ENCODE data around the gene LSP1. TPM values are rescaled to one million over a fixed set of nuclear protein-coding genes. Genes with fewer than 3 reads are reported as not detected.

The LSP1 gene
- total and polyA plus RNA-seq, 2 of the 13 experiments (the other 11 are each of a cell fraction or from before 2014, with no cell fraction given) = 0.59 to 1.00 TPM

- TF ChIP-seq U2AF2 (IDR thresholded peaks at IDR 0.05; ENCODE audit: low read depth, low read length) = no peak
- TF ChIP-seq BRCA1 (CRISPR knock-in tag; IDR thresholded peaks at IDR 0.05) = 0 out of 2 replicates have a peak, but pooled peaks have one; percentile 32
- peak; percentile 80; the same call in 1 of the 2 replicates for TF ChIP-seq ZNF746 (CRISPR knock-in tag; IDR thresholded peaks at IDR 0.05)
- TF ChIP-seq NKX3-1 (CRISPR knock-in tag; IDR thresholded peaks at IDR 0.05) = peak; percentile 79; the same call in 1 of the 2 replicates
- TF ChIP-seq, protein P1, sequence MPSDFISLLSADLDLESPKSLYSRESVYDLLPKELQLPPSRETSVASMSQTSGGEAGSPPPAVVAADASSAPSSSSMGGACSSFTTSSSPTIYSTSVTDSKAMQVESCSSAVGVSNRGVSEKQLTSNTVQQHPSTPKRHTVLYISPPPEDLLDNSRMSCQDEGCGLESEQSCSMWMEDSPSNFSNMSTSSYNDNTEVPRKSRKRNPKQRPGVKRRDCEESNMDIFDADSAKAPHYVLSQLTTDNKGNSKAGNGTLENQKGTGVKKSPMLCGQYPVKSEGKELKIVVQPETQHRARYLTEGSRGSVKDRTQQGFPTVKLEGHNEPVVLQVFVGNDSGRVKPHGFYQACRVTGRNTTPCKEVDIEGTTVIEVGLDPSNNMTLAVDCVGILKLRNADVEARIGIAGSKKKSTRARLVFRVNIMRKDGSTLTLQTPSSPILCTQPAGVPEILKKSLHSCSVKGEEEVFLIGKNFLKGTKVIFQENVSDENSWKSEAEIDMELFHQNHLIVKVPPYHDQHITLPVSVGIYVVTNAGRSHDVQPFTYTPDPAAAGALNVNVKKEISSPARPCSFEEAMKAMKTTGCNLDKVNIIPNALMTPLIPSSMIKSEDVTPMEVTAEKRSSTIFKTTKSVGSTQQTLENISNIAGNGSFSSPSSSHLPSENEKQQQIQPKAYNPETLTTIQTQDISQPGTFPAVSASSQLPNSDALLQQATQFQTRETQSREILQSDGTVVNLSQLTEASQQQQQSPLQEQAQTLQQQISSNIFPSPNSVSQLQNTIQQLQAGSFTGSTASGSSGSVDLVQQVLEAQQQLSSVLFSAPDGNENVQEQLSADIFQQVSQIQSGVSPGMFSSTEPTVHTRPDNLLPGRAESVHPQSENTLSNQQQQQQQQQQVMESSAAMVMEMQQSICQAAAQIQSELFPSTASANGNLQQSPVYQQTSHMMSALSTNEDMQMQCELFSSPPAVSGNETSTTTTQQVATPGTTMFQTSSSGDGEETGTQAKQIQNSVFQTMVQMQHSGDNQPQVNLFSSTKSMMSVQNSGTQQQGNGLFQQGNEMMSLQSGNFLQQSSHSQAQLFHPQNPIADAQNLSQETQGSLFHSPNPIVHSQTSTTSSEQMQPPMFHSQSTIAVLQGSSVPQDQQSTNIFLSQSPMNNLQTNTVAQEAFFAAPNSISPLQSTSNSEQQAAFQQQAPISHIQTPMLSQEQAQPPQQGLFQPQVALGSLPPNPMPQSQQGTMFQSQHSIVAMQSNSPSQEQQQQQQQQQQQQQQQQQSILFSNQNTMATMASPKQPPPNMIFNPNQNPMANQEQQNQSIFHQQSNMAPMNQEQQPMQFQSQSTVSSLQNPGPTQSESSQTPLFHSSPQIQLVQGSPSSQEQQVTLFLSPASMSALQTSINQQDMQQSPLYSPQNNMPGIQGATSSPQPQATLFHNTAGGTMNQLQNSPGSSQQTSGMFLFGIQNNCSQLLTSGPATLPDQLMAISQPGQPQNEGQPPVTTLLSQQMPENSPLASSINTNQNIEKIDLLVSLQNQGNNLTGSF (CRISPR knock-in tag; IDR thresholded peaks at IDR 0.05) = no peak
- no peak for TF ChIP-seq ZNF557 (CRISPR knock-in tag; IDR thresholded peaks at IDR 0.05)
- TF ChIP-seq REL (CRISPR knock-in tag; conservative IDR thresholded peaks at IDR 0.05) = peak; percentile 66; the same call in 1 of the 2 replicates
- TF ChIP-seq, protein P2, sequence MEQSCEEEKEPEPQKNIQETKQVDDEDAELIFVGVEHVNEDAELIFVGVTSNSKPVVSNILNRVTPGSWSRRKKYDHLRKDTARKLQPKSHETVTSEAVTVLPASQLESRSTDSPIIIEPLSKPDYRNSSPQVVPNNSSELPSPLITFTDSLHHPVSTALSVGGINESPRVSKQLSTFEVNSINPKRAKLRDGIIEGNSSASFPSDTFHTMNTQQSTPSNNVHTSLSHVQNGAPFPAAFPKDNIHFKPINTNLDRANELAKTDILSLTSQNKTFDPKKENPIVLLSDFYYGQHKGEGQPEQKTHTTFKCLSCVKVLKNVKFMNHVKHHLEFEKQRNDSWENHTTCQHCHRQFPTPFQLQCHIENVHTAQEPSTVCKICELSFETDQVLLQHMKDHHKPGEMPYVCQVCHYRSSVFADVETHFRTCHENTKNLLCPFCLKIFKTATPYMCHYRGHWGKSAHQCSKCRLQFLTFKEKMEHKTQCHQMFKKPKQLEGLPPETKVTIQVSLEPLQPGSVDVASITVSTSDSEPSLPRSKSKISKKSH (CRISPR knock-in tag; IDR thresholded peaks at IDR 0.05; ENCODE audit: borderline replicate concordance) = peak; percentile 74; the same call in 1 of the 2 replicates
- no peak for TF ChIP-seq PPARG (CRISPR knock-in tag; conservative IDR thresholded peaks at IDR 0.05)
- peak; percentile 12; the same call in 1 of the 2 replicates for TF ChIP-seq KDM1A (CRISPR knock-in tag; IDR thresholded peaks at IDR 0.05)
- TF ChIP-seq ZBTB7B (CRISPR knock-in tag; IDR thresholded peaks at IDR 0.05) = peak; percentile 91
- 0 out of 2 replicates have a peak, but pooled peaks have one; percentile 14 for TF ChIP-seq ZBTB10 (CRISPR knock-in tag; IDR thresholded peaks at IDR 0.05; ENCODE audit: borderline replicate concordance)
- TF ChIP-seq CREM (IDR thresholded peaks at IDR 0.05) = peak; percentile 60
- TF ChIP-seq CREM (CRISPR knock-in tag; IDR thresholded peaks at IDR 0.05) = no peak
- TF ChIP-seq, protein P3, sequence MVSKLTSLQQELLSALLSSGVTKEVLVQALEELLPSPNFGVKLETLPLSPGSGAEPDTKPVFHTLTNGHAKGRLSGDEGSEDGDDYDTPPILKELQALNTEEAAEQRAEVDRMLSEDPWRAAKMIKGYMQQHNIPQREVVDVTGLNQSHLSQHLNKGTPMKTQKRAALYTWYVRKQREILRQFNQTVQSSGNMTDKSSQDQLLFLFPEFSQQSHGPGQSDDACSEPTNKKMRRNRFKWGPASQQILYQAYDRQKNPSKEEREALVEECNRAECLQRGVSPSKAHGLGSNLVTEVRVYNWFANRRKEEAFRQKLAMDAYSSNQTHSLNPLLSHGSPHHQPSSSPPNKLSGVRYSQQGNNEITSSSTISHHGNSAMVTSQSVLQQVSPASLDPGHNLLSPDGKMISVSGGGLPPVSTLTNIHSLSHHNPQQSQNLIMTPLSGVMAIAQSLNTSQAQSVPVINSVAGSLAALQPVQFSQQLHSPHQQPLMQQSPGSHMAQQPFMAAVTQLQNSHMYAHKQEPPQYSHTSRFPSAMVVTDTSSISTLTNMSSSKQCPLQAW (CRISPR knock-in tag; IDR thresholded peaks at IDR 0.05) = peak; percentile 99
These were observed 22.3 kb upstream of the LSP1 start (continued) for GRCh38 chr11:1830322-1831223.

Measured in HepG2 (cell line).